ENCODE measurements around the gene KRT8. TPM values are rescaled to one million over a fixed set of nuclear protein-coding genes. Genes with fewer than 3 reads are reported as not detected.
A peak's percentile ranks its signal among the peaks of the same experiment; 100 is the strongest.

Gene KRT8
- total and polyA plus RNA-seq, 2 of the 13 experiments (the other 11 are each of a cell fraction or from before 2014, with no cell fraction given): 498 to 718 TPM

DNA sequence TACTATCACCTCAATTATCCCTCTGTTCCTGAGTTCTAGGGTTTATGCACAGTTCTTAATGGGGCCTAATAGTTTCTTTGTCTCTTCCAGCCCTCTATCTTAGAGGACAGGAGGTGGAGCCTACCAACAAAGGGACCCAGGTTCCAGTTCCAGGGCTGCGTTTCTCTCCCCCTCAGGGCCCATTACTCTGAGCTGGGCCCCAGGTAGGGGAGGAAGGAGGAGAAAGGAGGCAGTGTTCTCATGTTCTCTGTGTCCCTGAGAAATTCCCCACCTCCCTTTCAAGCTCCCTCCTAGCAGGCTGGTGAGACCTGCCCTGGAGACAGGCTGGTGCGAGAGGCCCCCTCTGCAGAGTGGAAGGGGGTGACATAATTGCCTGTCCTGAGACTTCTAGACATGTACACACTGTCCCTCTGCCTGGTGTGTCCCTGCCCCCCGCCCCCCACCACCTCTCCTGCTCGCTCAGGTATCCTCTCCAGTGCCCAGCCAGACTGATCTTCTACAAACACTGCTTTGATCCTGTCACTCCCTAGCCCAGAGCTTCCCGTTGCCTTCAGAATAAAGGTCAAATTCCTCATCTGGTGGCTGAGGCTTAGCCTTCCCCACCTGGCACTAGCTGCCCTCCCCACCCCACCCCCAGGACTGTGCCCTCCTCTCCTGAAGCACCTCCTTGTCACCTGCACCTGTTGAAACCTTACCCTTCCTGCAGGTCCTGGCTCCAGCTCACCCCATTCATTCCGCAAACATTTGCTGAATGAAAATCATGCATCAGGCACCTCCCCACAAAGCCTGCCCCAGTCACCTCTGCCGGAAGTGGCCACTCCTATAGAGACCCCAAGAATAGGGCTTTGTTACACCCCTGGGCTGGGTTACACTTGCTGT is 21.1 kb upstream of the KRT8 start (continued):
- peak; percentile 39; the same call in 1 of the 2 replicates for TF ChIP-seq MEIS1 (CRISPR knock-in tag; IDR thresholded peaks at IDR 0.05; ENCODE audit: borderline replicate concordance)
- no peak for TF ChIP-seq NFYC (CRISPR knock-in tag; IDR thresholded peaks at IDR 0.05)
- no peak for TF ChIP-seq KLF6 (CRISPR knock-in tag; IDR thresholded peaks at IDR 0.05)
- peak; percentile 47; the same call in 1 of the 2 replicates for TF ChIP-seq ZNF746 (CRISPR knock-in tag; IDR thresholded peaks at IDR 0.05)
- TF ChIP-seq, protein P1, sequence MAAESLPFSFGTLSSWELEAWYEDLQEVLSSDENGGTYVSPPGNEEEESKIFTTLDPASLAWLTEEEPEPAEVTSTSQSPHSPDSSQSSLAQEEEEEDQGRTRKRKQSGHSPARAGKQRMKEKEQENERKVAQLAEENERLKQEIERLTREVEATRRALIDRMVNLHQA (CRISPR knock-in tag; IDR thresholded peaks at IDR 0.05): no peak
- TF ChIP-seq, protein P2, sequence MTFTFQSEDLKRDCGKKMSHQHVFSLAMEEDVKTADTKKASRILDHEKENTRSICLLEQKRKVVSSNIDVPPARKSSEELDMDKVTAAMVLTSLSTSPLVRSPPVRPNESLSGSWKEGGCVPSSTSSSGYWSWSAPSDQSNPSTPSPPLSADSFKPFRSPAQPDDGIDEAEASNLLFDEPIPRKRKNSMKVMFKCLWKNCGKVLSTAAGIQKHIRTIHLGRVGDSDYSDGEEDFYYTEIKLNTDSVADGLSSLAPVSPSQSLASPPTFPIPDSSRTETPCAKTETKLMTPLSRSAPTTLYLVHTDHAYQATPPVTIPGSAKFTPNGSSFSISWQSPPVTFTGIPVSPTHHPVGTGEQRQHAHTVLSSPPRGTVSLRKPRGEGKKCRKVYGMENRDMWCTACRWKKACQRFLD (CRISPR knock-in tag; IDR thresholded peaks at IDR 0.05; ENCODE audit: borderline replicate concordance): 0 out of 2 replicates have a peak, but pooled peaks have one; percentile 2
- TF ChIP-seq ZFYVE20 (CRISPR knock-in tag; IDR thresholded peaks at IDR 0.05; ENCODE audit: borderline replicate concordance, low read depth): no peak
- TF ChIP-seq ZNF782 (CRISPR knock-in tag; IDR thresholded peaks at IDR 0.05; ENCODE audit: borderline replicate concordance): no peak
- TF ChIP-seq, protein P3, sequence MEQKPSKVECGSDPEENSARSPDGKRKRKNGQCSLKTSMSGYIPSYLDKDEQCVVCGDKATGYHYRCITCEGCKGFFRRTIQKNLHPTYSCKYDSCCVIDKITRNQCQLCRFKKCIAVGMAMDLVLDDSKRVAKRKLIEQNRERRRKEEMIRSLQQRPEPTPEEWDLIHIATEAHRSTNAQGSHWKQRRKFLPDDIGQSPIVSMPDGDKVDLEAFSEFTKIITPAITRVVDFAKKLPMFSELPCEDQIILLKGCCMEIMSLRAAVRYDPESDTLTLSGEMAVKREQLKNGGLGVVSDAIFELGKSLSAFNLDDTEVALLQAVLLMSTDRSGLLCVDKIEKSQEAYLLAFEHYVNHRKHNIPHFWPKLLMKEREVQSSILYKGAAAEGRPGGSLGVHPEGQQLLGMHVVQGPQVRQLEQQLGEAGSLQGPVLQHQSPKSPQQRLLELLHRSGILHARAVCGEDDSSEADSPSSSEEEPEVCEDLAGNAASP (CRISPR knock-in tag; IDR thresholded peaks at IDR 0.05; ENCODE audit: borderline replicate concordance): peak; percentile 21; the same call in 1 of the 2 replicates
- TF ChIP-seq ZNF543 (CRISPR knock-in tag; IDR thresholded peaks at IDR 0.05): 0 out of 2 replicates have a peak, but pooled peaks have one; percentile 41
- peak; percentile 38; the same call in 1 of the 2 replicates for TF ChIP-seq ZFY (CRISPR knock-in tag; IDR thresholded peaks at IDR 0.05)
- TF ChIP-seq, protein P4, sequence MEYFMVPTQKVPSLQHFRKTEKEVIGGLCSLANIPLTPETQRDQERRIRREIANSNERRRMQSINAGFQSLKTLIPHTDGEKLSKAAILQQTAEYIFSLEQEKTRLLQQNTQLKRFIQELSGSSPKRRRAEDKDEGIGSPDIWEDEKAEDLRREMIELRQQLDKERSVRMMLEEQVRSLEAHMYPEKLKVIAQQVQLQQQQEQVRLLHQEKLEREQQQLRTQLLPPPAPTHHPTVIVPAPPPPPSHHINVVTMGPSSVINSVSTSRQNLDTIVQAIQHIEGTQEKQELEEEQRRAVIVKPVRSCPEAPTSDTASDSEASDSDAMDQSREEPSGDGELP (IDR thresholded peaks at IDR 0.05; ENCODE audit: borderline replicate concordance, low read depth): peak; percentile 48; the same call in 1 of the 2 replicates
- TF ChIP-seq NFYB (CRISPR knock-in tag; IDR thresholded peaks at IDR 0.05): no peak
- TF ChIP-seq TCF7 (IDR thresholded peaks at IDR 0.05; ENCODE audit: low read depth): peak; percentile 64
- TF ChIP-seq, protein P5, sequence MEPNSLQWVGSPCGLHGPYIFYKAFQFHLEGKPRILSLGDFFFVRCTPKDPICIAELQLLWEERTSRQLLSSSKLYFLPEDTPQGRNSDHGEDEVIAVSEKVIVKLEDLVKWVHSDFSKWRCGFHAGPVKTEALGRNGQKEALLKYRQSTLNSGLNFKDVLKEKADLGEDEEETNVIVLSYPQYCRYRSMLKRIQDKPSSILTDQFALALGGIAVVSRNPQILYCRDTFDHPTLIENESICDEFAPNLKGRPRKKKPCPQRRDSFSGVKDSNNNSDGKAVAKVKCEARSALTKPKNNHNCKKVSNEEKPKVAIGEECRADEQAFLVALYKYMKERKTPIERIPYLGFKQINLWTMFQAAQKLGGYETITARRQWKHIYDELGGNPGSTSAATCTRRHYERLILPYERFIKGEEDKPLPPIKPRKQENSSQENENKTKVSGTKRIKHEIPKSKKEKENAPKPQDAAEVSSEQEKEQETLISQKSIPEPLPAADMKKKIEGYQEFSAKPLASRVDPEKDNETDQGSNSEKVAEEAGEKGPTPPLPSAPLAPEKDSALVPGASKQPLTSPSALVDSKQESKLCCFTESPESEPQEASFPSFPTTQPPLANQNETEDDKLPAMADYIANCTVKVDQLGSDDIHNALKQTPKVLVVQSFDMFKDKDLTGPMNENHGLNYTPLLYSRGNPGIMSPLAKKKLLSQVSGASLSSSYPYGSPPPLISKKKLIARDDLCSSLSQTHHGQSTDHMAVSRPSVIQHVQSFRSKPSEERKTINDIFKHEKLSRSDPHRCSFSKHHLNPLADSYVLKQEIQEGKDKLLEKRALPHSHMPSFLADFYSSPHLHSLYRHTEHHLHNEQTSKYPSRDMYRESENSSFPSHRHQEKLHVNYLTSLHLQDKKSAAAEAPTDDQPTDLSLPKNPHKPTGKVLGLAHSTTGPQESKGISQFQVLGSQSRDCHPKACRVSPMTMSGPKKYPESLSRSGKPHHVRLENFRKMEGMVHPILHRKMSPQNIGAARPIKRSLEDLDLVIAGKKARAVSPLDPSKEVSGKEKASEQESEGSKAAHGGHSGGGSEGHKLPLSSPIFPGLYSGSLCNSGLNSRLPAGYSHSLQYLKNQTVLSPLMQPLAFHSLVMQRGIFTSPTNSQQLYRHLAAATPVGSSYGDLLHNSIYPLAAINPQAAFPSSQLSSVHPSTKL (CRISPR knock-in tag; IDR thresholded peaks at IDR 0.05): peak; percentile 66
